H1 (cell line): ENCODE results near the gene CCDC148.

Experiments
- CTCF ChIP-seq, 3 experiments: IDR thresholded peaks; 1 replicate in 2 of 3; 2 replicates in 1 of 3; pipeline versions ENCODE4 v1.5.1 to v1.6.1; 2011; ENCODE audit warnings: low read length in 3 of 3, mild to moderate bottlenecking in 3 of 3, inconsistent platforms in 2 of 3, low read depth in 1 of 3, moderate library complexity in 1 of 3; ENCODE audit not compliant: insufficient read depth in 1 of 3; ENCODE audit errors: control extremely low read depth in 1 of 3
- GABPA ChIP-seq: IDR thresholded peaks from 2 replicates; pipeline ENCODE4 v1.6.1; 2011; ENCODE audit warnings: mild to moderate bottlenecking, low read length, moderate library complexity, borderline replicate concordance; ENCODE audit not compliant: insufficient read depth
- JUND ChIP-seq: IDR thresholded peaks from 2 replicates; pipeline ENCODE4 v1.6.1; 2011; ENCODE audit warnings: mild to moderate bottlenecking, improper control_type of control experiment, low read length
- MAFK ChIP-seq: IDR thresholded peaks from 2 replicates; pipeline ENCODE4 v1.6.1; 2012; ENCODE audit warnings: low read depth, mild to moderate bottlenecking, improper control_type of control experiment, low read length
- POLR2AphosphoS5 ChIP-seq: IDR thresholded peaks from 2 replicates; pipeline ENCODE4 v1.6.1; 2011; ENCODE audit warnings: low read depth, low read length

- no peak for TF ChIP-seq CTCF (IDR thresholded peaks at IDR 0.05; ENCODE audit: control extremely low read depth in 1 of 3, insufficient read depth in 1 of 3, low read depth in 1 of 3, low read length in 3 of 3)
- no peak for TF ChIP-seq POLR2AphosphoS5
- no peak for TF ChIP-seq MAFK
- TF ChIP-seq JUND: no peak
- TF ChIP-seq GABPA: no peak
Observed at GRCh38 chr2:158178646-158179045, 277.9 kb downstream of the CCDC148 start.
